Nucleus accumbens (tissue), 56 donors: Measurements from ENCODE around the gene ZFAND4.
"Not testable (repeated sequence)": the region's sequence is repeated elsewhere in the genome, so short reads cannot be mapped to it uniquely, and the experiment has no call there.

Experiments
- DNase-seq, 56 donors: peaks; one replicate each; lab custom pipeline; 2025; lab: John Stamatoyannopoulos, UW

The ZFAND4 gene

DNA sequence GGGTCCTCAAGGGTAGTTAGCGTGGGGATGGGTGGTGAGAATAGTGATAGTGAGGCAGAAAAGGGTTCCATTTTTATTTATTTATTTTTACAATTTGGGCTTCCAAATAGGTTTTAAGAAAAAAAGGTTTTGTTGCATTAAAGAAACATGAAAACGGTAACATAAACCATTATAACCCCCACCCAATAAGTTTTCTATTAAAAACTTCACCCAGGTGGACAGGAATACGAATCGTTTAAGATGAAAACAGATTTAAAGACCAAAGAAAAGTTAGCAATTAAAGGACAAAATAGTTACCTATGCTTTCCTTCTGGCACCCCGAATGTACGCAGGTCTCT lies 78.7 kb downstream of the ZFAND4 start:
- DNase-seq = no peak

DNA sequence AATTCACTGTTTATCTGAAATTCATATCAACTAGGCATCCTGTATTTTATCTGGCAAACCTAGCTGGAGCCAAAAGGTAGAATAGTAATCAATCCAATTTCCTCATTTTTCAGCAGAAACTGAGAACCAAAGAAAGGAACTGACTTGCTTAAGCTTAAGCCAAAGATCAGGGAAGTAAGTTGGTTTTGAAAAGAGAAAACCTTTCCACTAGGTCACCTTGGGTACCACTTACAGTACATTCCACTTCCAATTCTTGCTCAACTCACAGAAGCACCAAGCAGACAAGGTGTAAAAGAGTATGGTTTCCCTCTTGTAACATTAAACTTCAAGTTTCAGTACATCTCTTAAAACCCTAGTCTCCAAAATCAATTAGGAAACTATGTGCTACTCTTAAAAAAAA lies 79.6 kb downstream of the ZFAND4 start:
- DNase-seq = no peak

- DNase-seq = no peak
These were observed 80.1 kb downstream of the ZFAND4 start for GRCh38 chr10:45592432-45592831.

GRCh38 chr10:45591280-45591679 lies 81.3 kb downstream of the ZFAND4 start:
- DNase-seq = no peak

GRCh38 chr10:45589868-45590267 lies 82.7 kb downstream of the ZFAND4 start:
- no peak for DNase-seq

DNA sequence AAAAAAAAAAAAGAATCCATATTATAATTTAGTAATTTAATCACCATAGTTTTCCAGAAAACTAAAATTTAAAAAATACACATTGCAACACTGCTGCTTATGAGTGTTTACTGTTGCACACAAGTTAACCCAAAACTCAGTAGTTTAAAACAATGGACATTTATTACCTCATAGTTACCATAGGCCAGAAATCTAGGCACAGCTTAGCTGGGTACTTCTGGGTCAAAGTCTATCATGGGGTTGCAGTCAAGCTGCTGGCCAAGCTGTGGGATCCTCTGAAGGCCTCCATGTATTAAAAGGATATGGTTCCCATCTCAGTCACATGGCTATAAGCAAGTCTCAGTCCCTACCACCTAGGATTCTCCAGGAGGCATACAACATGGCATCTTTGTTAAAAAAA lies 83.6 kb downstream of the ZFAND4 start:
- DNase-seq = no peak

- no peak for DNase-seq
These were observed 86.3 kb downstream of the ZFAND4 start for GRCh38 chr10:45586028-45586824.

GRCh38 chr10:45585131-45585530 lies 87.4 kb downstream of the ZFAND4 start:
- DNase-seq = no peak

DNA sequence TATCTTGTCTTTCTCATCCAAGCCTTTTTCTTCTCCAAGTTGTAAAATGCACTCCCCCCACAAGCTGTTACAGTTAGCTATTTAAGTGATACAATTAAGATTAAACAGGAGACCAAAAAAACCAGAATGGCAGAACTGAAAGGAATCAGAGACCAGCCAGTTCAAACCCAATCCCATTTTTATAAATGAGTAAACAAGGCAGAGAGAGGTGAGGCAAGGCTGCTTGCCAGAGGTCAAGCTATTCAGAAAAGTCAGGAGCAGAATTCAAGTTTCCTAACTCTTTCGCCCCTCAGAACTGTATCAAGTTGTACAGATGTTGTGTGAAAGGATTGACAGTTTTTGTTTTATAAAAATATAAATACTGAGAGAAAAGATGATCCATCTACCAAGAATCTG lies 90.2 kb downstream of the ZFAND4 start:
- DNase-seq = no peak

GRCh38 chr10:45581582-45582385 lies 90.8 kb downstream of the ZFAND4 start:
- no peak for DNase-seq

- DNase-seq = no peak
These were observed 91.4 kb downstream of the ZFAND4 start for GRCh38 chr10:45581216-45581549.

DNA sequence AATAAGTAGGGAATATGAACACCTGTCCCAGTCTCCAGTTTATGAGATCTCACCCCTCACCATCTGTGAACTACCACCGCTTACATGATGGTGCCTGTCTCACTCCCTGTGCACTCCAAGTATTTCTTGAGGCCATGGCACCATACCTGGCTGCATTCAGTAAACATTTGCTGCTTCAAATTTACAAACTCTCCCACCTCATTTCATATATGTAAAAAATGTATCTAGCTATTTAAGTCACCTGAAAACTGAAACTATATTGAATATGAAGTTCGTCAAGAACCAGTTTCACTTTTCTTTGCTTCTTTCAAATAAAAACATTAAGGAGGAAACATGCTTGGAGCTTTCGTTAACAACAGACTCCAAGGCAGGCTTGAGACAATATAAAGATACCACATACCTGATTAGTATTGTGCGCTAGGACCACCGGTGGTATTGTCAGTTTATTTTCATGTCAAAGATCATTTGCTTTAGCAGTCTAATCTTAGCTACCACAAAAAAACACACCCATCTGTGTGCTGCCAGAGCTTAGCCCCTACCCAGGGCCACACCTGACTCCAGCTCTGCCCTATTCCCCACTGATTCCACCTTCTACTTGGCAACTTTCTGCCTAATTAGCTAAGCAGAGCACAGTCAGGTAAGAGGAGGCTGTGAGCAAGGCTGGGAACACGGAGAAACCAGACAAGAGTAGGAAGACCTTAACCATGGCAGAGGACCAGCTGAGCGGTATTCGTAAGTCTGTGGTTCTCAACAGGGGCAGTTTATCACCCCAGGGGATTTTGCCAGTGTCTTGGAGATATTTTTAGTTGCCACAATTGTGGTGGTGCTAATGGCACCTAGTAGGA lies 92.0 kb downstream of the ZFAND4 start:
- DNase-seq = no peak

DNA sequence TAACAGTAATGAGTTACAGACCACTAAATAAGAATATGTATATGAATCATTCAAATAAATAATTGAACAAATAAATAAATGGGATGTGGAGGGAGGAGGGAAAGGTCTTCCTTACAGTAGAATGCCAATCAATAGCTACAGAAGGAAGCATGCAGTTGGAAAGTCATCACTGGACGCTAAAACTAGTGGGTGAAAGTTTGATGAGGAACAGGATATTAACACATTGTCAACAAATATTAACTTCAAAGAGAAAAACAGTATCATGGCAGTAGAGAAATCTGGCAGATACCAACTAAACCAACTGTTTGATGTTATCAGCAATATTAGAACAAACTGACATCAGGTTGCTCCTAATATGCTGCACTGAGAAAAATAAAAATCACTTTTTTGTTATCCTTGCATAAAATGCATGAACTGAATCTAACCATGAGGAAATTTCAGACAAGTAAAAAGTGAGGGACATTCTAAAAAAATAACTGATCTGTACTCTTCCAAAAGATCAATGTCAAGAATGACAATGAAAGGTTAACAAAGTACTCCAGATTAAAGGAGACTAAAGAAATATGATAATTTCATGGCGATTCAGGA lies 94.1 kb downstream of the ZFAND4 start:
- DNase-seq = no peak

GRCh38 chr10:45575966-45576597 lies 96.5 kb downstream of the ZFAND4 start:
- no peak for DNase-seq

- DNase-seq = not testable (repeated sequence)
These were observed 97.4 kb downstream of the ZFAND4 start for GRCh38 chr10:45575032-45575761.

- no peak for DNase-seq
These were observed 103.1 kb downstream of the ZFAND4 start for GRCh38 chr10:45569471-45569870.

GRCh38 chr10:45566415-45566814 lies 106.2 kb downstream of the ZFAND4 start:
- DNase-seq = no peak
